GM18861 (cell line): ENCODE data around the gene EVX1.

Experiments
- ATAC-seq: cut with Tn5 transposase; IDR thresholded peaks from one replicate; pipeline ENCODE4 v1.9.1; 2021; ENCODE audit not compliant: unreplicated experiment

The EVX1 gene

DNA sequence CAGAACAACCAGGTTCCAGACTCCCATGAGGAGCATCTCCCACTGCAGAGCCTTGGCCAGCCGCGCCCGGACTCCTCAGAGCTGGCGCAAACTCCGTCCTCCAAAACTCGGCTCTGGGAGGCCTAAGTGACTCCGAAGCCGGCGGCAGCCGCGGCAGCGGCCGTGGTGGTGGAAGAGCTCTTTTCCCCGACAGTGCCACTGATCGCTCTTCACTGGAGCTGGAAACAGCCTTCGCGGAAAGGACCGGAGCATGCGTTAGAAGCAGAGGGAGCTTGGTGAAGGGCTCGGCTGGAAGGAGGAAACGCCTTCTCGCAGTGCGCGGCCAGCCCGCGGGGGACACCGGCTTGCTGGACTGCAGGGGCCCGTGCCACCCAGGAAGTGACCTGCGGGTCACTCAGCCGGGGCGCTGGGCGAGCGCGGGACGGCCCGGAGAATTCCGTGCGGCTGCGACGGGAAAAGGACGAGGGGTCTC is 37.7 kb upstream of the EVX1 start:
- ATAC-seq = no peak

DNA sequence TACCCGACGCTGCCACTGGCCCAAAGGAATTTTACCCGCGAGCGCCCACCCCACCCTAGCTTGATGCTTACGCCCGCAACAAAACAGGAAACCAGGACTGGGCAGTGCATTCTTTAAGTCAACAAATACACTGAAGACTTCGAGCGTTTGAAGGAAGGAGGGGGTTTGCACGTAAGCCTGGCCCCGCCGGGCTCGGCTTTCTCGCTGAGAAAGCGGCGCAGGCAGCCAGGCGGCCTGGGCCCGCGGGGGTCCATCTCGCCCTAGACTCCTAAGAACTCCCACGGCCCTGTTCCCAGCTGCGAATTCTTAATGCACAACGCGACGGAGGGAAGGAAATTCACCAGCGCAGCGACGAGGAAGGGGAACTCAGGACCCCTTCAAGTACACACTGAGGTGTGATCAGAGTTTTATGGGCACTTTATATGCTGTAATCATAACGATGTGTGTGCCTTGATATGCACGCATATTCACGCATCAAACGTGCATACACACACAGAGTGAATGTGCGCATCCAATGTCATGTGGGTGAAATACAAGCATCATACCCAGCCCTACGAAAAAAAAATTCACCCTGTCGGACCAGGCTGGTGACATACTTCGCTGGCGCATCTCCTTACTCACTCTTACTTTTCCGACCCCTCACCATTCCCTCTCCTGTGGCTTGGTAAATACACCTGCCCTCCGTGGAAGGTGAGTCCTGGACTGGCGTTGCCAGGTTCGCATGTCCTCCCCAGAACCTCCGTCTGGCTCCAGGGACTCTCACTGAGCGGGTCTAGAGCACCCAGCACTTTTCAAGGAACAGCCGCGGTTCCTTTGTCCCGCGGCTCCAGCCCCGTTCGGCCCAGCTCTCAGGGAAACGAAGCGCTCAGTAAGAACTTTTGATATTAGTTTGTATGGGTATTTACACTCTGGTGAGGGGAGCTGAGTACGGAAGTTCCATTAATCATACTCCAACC is 37.0 kb upstream of the EVX1 start:
- ATAC-seq = no peak

DNA sequence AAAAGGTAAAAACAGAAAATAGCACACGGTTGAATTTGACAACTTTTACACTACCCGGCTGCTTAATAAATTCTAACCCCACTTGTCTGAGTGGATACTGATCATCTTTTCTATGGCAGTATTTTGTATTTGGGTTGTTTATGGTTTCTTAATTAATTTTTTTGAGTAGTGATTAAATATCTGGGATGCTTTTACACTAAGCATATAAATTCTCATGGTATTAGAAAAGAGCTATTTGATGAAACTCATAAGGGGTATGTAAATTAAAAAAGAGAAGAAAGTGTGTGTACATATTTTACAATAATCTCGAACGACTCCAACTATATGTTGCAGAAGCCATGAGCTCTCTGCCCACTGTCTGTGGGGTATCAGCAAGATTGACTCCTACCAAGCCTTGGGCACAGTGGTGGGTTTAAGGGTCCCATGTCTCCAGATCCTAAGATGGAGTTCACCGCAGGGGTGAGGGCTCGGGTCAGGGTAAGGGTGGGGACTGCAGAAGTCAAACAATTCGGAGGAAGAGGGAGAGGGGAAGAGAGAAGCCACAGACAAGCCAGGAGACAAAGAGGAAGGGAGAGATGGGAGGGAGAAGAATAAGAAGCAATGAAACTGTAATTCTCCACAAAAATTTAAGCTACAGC is 35.1 kb upstream of the EVX1 start:
- ATAC-seq = no peak

DNA sequence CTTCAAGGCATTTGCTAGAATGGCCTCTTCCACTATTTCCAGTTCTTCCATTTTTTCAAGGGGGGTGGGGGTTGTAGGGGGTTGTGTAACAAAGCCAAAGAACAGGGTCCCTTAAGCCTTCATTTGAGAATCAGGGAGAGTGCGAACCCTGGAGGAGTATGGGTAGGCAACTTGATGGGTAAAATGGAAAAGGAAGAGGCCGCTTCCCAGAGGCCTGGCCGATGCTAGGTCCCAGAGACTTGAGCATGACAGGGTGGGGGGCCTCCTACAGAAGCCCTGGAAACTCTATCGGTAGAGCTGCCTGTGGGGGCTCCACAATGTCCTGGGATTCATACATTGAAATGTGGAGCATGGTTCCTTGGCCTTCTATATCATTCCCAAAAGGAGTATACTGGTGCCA is 33.6 kb upstream of the EVX1 start:
- no peak for ATAC-seq

DNA sequence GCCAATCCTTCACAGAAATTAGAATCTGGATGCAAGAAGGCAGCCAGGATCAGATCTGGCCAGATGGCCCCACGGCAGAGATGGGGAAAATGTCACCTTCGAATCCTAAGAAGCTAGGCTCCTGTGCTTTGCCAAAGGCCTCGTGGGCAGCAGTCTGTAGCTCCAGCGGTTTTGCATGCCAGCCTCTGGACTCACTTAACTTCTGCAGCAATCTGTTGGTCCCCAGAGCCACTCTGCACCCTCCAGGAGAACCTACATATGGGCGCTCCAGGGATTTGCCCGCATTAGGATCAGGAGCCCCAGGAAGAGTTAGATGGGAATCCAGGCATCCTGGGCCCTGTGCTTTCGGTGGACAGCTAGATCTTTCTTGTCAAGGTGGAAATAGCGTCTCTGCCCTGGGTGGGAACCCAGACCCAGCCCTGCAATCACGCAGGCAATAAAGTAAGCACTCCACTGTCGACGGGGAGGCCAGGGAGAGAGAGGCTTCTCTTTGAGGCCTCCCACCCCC is 32.6 kb upstream of the EVX1 start:
- ATAC-seq = no peak

DNA sequence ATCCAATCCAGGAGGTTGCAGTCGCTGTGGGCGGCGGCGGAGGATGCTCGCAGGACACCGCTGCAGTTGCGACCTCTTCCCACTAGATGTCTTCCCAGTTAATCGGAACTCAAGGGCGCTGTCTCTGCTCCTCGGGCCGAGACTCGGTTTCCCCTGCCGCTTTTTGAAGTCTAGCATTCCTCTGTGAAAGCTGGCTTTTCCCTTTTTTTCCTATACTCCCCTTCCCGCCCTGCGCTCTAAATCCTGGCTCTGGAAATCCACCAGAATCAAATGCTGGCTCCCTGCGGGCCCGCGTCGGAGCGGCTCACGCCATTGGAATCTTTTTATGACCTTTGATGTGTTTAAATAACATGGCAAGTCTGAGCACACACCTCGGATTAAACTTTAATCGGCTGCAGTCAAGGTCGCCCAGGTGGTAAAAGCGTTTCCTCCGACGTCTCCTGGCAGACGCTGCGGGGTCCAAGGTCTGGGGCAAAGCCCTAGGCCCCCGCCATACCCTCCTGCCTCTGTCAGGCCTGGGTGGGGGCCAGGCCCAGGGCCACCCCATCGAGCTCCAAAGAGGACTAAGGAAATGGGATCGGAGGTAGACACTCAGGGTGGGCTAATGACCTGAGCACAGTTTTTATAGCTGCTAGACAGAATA is 32.0 kb upstream of the EVX1 start:
- no peak for ATAC-seq

DNA sequence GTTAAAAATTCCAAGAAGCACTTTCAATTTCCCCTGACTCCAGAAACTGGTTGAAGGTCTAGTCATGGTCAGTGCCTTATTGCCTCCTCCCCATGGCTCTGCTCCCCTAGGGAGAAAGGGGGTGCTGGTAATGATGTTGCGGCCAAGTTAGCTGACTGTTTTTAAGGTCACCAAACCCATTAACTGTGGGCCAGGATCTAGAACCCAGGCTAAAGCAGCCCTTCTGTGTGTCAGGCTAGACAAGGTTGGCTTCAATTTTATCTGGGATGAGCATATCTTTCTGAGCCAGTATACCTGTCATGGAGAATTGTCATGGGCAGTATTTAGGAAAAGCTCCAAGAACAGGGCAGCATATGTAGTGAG is 31.5 kb upstream of the EVX1 start:
- ATAC-seq = no peak

DNA sequence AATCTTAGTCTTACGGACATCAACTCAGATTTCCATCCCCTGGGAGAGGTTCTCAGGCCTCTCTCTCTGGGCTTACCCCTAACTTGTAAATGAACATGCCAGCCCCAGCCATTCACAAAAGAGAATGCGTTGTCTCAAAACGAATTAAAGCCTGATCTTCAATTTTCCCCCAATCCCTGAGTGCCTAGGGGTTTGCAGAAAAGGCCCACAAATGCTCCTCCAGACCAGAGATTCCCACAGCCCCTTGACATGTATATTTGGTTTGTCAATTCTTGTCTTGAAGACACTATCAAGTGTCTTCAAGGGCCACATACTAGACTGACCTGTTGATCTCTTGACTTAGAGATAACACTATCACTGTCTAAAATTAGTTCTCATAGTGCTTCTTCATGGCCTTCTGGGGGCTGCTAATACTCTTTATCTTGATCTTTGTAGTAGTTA is 30.8 kb upstream of the EVX1 start:
- no peak for ATAC-seq

DNA sequence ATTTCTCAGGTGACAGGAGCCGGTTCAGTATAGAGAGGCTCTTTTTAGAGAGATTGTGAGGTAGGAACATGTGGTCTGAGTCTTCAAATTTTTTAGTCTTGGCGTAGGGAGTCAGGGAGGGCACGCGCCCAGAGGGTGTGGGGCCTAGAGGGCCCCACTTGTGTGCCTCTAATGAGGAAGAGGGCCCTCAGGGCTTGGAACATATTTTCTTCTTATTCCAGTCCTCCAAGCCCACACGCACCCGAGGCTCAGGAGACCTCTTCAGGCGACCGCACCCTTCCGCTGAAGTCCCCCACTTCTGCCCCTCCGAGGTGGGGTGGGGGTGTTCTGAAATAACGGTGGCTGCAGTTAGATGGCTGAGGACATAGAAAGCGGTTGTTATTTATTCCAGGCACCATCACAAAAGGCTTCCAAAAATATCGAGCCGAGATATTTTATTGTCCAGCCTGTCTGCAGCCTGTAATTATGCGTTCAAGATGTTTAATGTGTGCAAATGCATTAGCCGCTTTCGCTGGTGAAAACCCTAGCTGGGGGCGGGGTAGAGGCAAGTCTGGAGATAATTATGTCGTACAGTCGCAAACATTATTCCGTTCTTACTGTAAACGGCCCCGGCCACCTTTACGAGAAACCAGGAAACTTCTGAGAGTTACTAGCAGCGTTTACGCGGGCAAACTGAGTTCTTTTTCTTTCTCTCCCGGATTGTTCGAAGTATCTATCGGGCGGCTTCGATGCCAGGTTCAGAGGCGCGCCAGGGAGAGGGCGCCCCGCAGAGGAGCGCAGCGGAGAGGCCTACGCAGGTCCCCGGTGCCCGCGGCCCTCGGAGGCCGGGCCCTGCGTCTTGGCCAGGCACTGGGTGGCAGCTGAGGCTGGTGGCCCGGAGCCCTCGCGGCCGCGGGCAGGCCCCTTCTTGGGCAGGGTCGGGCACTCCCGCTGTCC is 29.8 kb upstream of the EVX1 start:
- no peak for ATAC-seq

DNA sequence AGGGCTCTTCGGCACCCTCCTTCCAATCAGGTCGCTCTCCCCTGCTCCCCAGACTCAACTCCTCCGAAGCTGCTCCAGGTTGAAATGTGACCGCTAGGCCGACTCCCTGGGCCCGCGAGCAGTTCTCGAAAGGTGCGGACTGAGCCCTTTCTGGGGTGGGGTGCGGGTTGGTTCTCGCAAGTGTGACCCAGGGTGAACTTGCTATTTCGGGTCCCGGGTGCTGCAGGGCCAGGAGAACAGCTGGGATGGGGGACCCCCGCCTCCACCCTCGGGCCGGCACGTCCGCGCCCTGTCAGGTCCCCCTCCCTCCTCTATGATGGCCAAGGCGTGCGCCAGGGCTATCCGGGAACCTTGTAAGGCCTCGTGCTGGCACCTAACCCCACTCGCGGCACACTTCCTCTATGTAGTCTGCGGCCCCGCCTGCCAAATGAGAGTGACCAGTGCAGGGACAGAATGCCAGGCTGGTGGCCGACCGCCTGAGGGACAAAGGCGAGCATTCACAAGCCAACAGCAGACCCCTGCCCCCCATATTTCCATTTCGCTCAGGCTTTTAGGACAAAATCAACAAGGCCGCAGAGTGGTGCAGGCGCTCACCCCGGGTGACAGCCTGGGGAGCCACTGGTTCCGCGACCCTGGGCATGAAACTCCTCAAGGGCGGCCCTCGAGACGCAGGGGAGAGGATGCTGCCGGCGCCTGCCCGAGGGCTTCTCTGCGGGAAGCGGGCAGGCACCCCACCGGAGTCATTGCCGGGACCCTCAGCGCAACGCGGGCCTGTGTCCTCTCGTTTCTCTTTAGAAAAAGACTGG is 29.0 kb upstream of the EVX1 start:
- no peak for ATAC-seq

DNA sequence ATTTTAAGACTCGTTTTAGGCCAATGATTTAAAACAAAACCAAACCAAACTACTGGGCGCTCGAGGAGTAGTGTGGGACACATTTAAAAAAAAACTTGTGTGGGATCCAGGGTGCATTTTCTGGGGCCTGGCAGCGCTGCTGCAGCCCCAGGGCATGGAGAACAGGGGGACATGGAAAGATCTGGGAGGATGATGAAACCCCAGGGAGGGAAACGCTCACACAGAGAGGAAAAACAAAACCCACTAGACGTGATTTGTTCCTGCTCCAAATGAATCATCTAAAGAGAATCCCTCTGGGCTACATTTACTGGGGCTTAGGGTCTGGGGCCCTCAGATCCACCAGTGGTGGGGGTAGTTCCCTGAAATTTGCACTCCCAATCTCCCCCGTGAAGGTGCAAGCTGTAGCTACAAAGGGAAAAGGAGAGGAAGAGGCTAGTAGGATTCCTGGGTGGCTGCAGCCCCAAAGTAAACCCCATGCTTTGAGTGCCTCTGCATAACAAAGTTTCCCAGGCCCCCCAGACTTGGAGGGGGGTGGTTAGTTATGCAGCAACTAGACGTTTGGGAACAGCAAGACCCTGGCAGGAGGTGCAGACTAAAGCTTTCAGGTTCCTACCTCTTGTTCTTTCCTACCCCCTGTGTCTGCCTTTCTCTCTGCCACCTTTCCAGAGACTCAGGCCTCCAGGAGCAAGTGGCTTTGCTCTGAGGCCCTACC is 28.2 kb upstream of the EVX1 start:
- ATAC-seq = no peak

DNA sequence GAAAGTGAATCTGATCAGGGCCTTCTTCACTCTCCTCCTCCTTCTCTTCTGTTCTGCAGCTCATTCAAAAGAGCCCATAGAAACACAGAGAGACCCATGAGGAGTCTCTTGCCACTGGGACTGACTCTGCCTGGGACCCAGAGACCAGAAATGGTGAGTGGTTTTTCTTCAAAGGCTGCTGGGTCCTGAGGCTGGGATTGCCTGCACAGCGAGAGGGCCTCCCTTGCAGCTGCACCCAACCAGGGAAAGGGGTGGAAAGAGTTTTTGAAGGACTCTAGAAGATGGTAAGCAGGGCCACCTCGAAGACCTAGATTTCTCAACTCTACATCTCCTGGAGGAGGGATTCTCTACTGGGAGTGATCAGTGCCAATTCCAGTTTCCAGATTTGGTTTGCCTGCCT is 27.2 kb upstream of the EVX1 start:
- no peak for ATAC-seq

DNA sequence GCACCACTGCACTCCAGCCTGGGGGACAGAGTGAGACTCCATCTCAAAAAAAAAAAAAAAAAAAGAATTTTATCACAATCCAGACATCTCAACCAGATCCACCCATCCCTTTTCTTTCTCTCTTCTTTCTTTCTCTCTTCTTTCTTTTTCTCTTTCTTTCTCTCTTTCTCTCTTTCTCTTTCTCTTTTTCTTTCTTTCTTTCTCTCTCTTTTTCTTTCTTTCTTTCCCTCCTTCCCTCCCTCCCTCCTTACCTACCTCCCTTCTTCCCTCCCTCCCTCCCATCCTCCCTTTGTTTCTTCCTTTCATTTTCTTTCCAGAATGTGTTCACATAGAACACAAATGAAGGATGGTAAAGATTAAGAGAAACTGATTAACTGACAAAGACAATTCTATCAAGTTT is 24.7 kb upstream of the EVX1 start:
- ATAC-seq = no peak

DNA sequence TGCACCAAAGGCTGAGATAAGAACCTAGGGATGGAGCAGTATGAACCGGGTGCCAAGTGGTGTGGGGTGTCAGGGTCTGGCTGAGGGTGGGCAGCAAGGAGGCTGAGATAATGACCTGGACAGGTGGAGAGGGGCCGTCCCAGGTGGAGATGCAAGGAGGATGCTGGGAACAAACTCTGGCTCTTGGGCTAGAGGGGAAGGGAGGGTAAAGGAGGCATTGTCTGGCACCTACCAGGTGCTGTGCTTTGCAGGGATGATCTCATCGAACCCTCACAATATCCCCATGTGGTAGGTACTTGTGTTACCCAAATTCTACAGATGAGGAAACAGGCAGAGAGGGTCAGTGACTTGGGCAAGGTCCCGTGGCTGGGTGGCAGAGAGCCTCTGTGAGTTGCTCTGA is 22.8 kb upstream of the EVX1 start:
- ATAC-seq = no peak

DNA sequence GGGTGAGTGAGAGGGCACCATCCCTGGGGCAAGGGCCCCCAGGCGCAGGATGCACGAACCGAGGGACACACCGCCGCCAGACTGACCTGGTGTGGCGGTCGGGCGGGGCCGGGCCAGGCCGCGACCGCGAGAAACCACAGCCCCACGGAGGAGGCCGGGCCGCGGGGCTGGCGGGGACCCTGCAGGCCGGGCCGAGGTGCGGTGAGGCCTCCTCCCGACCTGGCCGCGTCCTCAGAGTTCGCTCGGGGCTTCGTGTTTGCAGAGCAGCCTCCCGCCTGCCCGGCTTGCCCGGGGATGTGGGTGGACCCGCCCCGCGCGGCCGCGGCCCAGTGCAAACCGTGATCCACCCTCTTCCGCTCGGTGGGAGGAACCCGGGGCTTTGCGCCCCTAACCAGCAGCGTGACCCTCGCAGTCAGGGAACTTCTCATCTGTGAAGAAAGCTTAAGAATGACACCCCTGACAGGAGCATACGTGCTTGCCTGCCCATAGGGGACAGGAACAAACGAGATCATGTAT is 22.1 kb upstream of the EVX1 start:
- ATAC-seq = no peak

DNA sequence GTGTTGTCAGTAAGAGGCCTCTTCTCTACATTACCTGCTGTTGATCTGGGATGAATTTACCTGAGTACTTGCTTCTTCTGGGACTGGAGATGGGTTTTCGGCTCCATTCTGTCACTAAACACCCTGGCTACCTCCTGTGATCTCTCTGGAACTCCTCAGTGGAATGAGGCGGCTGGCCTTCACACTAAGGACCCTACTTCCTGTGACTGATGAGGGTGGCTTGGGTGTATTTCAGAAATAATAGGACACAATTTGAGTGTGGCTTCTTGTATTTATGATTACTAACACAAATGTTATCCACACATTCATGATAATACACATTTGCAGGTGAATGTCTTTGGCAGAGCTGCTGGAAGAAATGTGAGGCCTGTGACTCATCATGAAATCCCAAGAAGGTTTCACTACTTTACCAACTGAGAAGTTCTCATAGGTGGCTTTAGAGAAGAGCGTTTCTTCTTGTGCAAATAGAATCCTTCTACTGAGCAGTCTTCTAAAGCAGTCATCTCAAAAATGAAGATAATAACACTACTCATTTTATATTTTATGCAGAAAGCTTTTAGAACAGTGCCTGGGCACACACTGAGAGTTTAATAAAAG is 21.3 kb upstream of the EVX1 start:
- ATAC-seq = peak; percentile 45

DNA sequence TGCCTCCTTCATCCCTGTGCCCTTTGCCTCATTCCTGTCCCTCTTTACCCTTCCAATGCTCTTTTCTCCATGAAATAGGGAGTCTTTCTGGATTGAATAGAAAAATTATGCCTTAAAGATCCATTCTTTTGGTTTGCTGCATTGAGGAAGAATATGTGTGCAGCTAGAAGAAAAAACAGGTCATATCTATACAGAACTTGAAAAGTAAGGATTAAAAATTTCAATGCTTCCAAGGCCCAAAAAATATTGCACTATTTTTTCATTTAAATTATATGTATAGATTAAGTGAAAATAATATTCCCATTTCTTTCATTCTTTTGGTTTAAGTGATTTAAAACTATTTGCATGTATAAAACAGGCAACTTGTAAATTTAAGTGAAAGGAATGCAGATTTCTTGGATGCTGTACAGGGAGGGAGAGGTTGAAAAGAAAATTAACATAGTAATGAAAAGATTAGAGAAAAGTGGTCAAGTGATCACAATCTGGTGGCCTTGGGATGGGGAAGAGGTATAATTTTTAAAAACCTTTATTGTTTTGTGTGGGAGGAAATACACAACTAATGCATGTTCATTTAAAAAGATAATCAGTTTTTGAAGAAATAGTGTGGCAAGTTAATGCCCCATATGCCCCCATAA is 18.5 kb upstream of the EVX1 start:
- no peak for ATAC-seq
